ENCODE data around the gene DGKB.

DNA sequence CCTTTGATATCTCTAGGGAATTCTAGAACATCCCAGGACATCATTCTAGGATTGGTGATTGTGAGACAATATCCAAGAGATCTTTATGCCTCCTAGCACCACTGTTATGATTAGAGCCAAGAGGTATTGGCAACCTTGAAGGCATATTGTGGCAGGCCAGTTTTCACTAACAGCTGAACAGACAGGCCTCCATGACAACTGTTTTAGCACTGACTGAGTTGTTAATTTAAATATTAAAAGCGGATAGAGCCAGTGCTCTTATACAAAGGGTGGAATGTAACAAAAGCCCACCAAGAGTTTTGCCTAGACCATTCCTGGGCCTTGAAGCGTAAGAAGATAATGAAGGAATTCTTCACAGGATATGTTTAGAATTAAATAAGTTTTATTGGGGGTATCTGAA, 131.9 kb downstream of the DGKB start:
- TF ChIP-seq, protein P1, sequence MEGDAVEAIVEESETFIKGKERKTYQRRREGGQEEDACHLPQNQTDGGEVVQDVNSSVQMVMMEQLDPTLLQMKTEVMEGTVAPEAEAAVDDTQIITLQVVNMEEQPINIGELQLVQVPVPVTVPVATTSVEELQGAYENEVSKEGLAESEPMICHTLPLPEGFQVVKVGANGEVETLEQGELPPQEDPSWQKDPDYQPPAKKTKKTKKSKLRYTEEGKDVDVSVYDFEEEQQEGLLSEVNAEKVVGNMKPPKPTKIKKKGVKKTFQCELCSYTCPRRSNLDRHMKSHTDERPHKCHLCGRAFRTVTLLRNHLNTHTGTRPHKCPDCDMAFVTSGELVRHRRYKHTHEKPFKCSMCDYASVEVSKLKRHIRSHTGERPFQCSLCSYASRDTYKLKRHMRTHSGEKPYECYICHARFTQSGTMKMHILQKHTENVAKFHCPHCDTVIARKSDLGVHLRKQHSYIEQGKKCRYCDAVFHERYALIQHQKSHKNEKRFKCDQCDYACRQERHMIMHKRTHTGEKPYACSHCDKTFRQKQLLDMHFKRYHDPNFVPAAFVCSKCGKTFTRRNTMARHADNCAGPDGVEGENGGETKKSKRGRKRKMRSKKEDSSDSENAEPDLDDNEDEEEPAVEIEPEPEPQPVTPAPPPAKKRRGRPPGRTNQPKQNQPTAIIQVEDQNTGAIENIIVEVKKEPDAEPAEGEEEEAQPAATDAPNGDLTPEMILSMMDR (optimal IDR thresholded peaks at IDR 0.05 in 1 of 3, IDR thresholded peaks at IDR 0.05 in 1 of 3, conservative IDR thresholded peaks at IDR 0.05 in 1 of 3; ENCODE audit: extremely low read depth in 1 of 3, insufficient read depth in 2 of 3, low read length in 3 of 3): no peak
- TF ChIP-seq EZH2 (IDR thresholded peaks at IDR 0.05; ENCODE audit: low read length): no peak

All from keratinocyte (primary cell).